ENCODE measurements around the gene MYBPHL. TPM values are rescaled to one million over a fixed set of nuclear protein-coding genes. Genes with fewer than 3 reads are reported as not detected.

MYBPHL gene
- total RNA-seq, 2 experiments from 2014 or later = not detected

- Mint-ChIP-seq H3K9me3 (no peaks in the 10 kb centered on the region), H3K4me3 (no peak overlapping the region), H3K36me3 (ENCODE audit: low read depth) (peaks cover 3% of the 10 kb centered on the region), H3K27me3 (peaks cover 3% of the 10 kb centered on the region), H3K27ac (no peak overlapping the region), H3K4me1 (ENCODE audit: low read depth) (peaks cover 11% of the 10 kb centered on the region)
- CTCF ChIA-PET = no interaction called here
- ATAC-seq = no peak
- no peak for TF ChIP-seq CTCF (IDR thresholded peaks at IDR 0.05)
- POLR2A ChIA-PET = interaction anchor here (1.1 to 1.3 kb wide), 2 partner anchors 43 to 106 kb away, joined by 3 read pairs; no protein-coding TSS in a partner anchor
- intact Hi-C loops (cut with micrococcal nuclease) = no loop called here
- DNase-seq = no peak
Measured at GRCh38 chr1:109242387-109242786, 64.4 kb downstream of the MYBPHL start.

Other genes with a start within 250 kb of the MYBPHL start
- 10 to 100 TPM; 18.5 to 19.0 TPM for gene TAF13, start 231.0 kb downstream of the MYBPHL start, total RNA-seq
- gene TMEM167B, start 216.2 kb downstream of the MYBPHL start, total RNA-seq = 10 to 100 TPM; 21.8 to 23.4 TPM
- 1 to 10 TPM; 4.7 to 7.0 TPM for gene ELAPOR1, start 192.9 kb downstream of the MYBPHL start, total RNA-seq
- gene SARS1, start 93.1 kb downstream of the MYBPHL start, total RNA-seq = 100 to 1,000 TPM; 226 to 228 TPM
- 1 to 10 TPM; 2.7 to 3.1 TPM for gene CELSR2, start 57.5 kb downstream of the MYBPHL start, total RNA-seq
- 10 to 100 TPM; 12.9 to 14.0 TPM for gene PSRC1, start 23.9 kb downstream of the MYBPHL start, total RNA-seq
- 1 to 10 TPM; 2.5 to 3.2 TPM for gene SORT1, start 90.9 kb upstream of the MYBPHL start, total RNA-seq
- 100 to 1,000 TPM; 192 to 210 TPM for gene PSMA5, start 119.4 kb upstream of the MYBPHL start, total RNA-seq
- gene SYPL2, start 159.5 kb upstream of the MYBPHL start, total RNA-seq = not detected
- 10 to 100 TPM; 11.2 to 13.7 TPM for gene ATXN7L2, start 176.9 kb upstream of the MYBPHL start, total RNA-seq
- 1 to 10 TPM; 7.0 to 9.5 TPM for gene CYB561D1, start 187.1 kb upstream of the MYBPHL start, total RNA-seq
- gene AMIGO1, start 202.7 kb upstream of the MYBPHL start, total RNA-seq = 1 to 10 TPM; 1.3 to 1.7 TPM
- gene GPR61, start 232.9 kb upstream of the MYBPHL start, total RNA-seq = under 1 TPM in 1 of 2 experiments, not detected in 1; 0.22 TPM
- gene GNAI3, start 241.6 kb upstream of the MYBPHL start, total RNA-seq = 1 to 10 TPM; 7.5 to 7.7 TPM

All from activated CD8-positive, alpha-beta T cell treated with anti-CD3 and anti-CD28 coated beads for 36 hours (primary cell).